HEK293 (cell line): Measurements from ENCODE around the gene CLN3.

Source experiments
- CTCF ChIA-PET: fragments of 350-600 bp; formaldehyde crosslinking; extraction: SDS; loops from one replicate; lab custom pipeline; 2021; ENCODE audit warnings: antibody characterized with exemption; lab: Yijun Ruan, JAX
- POLR2A ChIA-PET: fragments of 300-600 bp; formaldehyde crosslinking; extraction: SDS; loops from one replicate; lab custom pipeline; 2020; ENCODE audit warnings: antibody characterized with exemption, inconsistent platforms; lab: Yijun Ruan, JAX
- H3K27ac ChIP-seq: fragments of 200-500 bp; sonication (Bioruptor generic); 2 replicates; pipeline ENCODE4 v1.5.1; 2014; ENCODE audit warnings: low read depth, low read length, control low read depth, inconsistent platforms; ENCODE audit errors: extremely low read depth
- H3K36me3 ChIP-seq, 2 experiments: fragments of 200-500 bp in 1 of 2; sonication (Bioruptor generic) in 1 of 2; 1 replicate in 1 of 2; 2 replicates in 1 of 2; pipeline ENCODE4 v1.5.1; 2014 to 2017; ENCODE audit warnings: inconsistent platforms in 2 of 2, low read length in 2 of 2; ENCODE audit not compliant: control insufficient read depth in 2 of 2, insufficient read depth in 1 of 2
- H3K4me1 ChIP-seq: fragments of 200-500 bp; sonication (Bioruptor generic); 2 replicates; pipeline ENCODE4 v1.5.1; 2014; ENCODE audit warnings: mild to moderate bottlenecking, low read length, inconsistent platforms; ENCODE audit not compliant: control insufficient read depth, insufficient read depth
- H3K4me3 ChIP-seq: 2 replicates; pipeline ENCODE4 v1.5.1; 2011; ENCODE audit warnings: low read depth, mild to moderate bottlenecking, control low read depth, low read length, moderate library complexity
- H3K9me3 ChIP-seq: fragments of 200-500 bp; sonication (Bioruptor generic); 2 replicates; pipeline ENCODE4 v1.5.1; 2014; ENCODE audit warnings: low read depth, low read length, inconsistent platforms; ENCODE audit not compliant: control insufficient read depth, insufficient read depth
- PRDM1 ChIP-seq: fragments of 450-650 bp; formaldehyde crosslinking; IDR thresholded peaks from 2 replicates; pipeline ENCODE4; 2016; ENCODE audit warnings: missing biosample characterization, missing genetic modification characterization
- YY2 ChIP-seq: fragments of 450-650 bp; formaldehyde crosslinking; IDR thresholded peaks from 2 replicates; pipeline ENCODE4 v1.5.1; 2016; ENCODE audit warnings: missing biosample characterization, missing genetic modification characterization
- ZBTB49 ChIP-seq: fragments of 450-650 bp; formaldehyde crosslinking; IDR thresholded peaks from 2 replicates; pipeline ENCODE4 v1.5.1; 2016; ENCODE audit warnings: missing biosample characterization, missing genetic modification characterization, low read depth
- ZIC2 ChIP-seq: fragments of 450-650 bp; formaldehyde crosslinking; IDR thresholded peaks from 2 replicates; pipeline ENCODE4 v1.5.1; 2016; ENCODE audit warnings: missing biosample characterization, missing genetic modification characterization
- ZNF112 ChIP-seq: fragments of 450-650 bp; formaldehyde crosslinking; IDR thresholded peaks from 2 replicates; pipeline ENCODE4 v1.5.0; 2017; ENCODE audit warnings: missing biosample characterization, missing genetic modification characterization
- ZNF138 ChIP-seq: fragments of 450-650 bp; formaldehyde crosslinking; IDR thresholded peaks from 2 replicates; pipeline ENCODE4 v1.5.1; 2016; ENCODE audit warnings: missing biosample characterization, missing genetic modification characterization, borderline replicate concordance
- ZNF169 ChIP-seq: fragments of 450-650 bp; formaldehyde crosslinking; IDR thresholded peaks from 2 replicates; pipeline ENCODE4 v1.5.1; 2016; ENCODE audit warnings: missing biosample characterization, missing genetic modification characterization
- ZNF239 ChIP-seq: fragments of 450-650 bp; formaldehyde crosslinking; IDR thresholded peaks from 2 replicates; pipeline ENCODE4 v1.5.1; 2016; ENCODE audit warnings: missing biosample characterization, missing genetic modification characterization
- ZNF24 ChIP-seq: fragments of 450-650 bp; formaldehyde crosslinking; IDR thresholded peaks from 2 replicates; pipeline ENCODE4 v1.5.1; 2016; ENCODE audit warnings: missing biosample characterization, missing genetic modification characterization
- ZNF416 ChIP-seq: fragments of 450-650 bp; formaldehyde crosslinking; IDR thresholded peaks from 2 replicates; pipeline ENCODE4 v1.5.1; 2016; ENCODE audit warnings: missing biosample characterization, missing genetic modification characterization
- ZNF426 ChIP-seq: fragments of 450-650 bp; formaldehyde crosslinking; IDR thresholded peaks from 2 replicates; pipeline ENCODE4 v1.5.1; 2017; ENCODE audit warnings: missing biosample characterization, missing genetic modification characterization, mild to moderate bottlenecking, inconsistent platforms, moderate library complexity
- ZNF510 ChIP-seq: fragments of 450-650 bp; formaldehyde crosslinking; IDR thresholded peaks from 2 replicates; pipeline ENCODE4 v1.5.1; 2018; ENCODE audit warnings: mild to moderate bottlenecking, missing genetic modification characterization, missing biosample characterization; ENCODE audit not compliant: insufficient replicate concordance
- ZNF529 ChIP-seq: fragments of 450-650 bp; formaldehyde crosslinking; IDR thresholded peaks from 2 replicates; pipeline ENCODE4 v1.5.1; 2017; ENCODE audit warnings: missing genetic modification characterization, missing biosample characterization; ENCODE audit not compliant: insufficient replicate concordance
- ZNF561 ChIP-seq: fragments of 450-650 bp; IDR thresholded peaks from 2 replicates; pipeline ENCODE4 v1.5.1; 2018; ENCODE audit warnings: missing biosample characterization, missing genetic modification characterization, borderline replicate concordance
- ZNF580 ChIP-seq: fragments of 450-650 bp; formaldehyde crosslinking; IDR thresholded peaks from 2 replicates; pipeline ENCODE4 v1.5.1; 2016; ENCODE audit warnings: missing biosample characterization, missing genetic modification characterization
- ZNF585B ChIP-seq: fragments of 450-650 bp; formaldehyde crosslinking; IDR thresholded peaks from 2 replicates; pipeline ENCODE4 v1.5.1; 2016; ENCODE audit warnings: missing biosample characterization, missing genetic modification characterization
- ZNF610 ChIP-seq: fragments of 450-650 bp; formaldehyde crosslinking; IDR thresholded peaks from 2 replicates; pipeline ENCODE4 v1.5.1; 2016; ENCODE audit warnings: missing biosample characterization, missing genetic modification characterization, borderline replicate concordance
- ZNF660 ChIP-seq: fragments of 450-650 bp; IDR thresholded peaks from 2 replicates; pipeline ENCODE4 v1.5.1; 2018; ENCODE audit warnings: missing biosample characterization, mild to moderate bottlenecking, missing genetic modification characterization
- ZNF777 ChIP-seq: fragments of 450-650 bp; formaldehyde crosslinking; IDR thresholded peaks from 2 replicates; pipeline ENCODE4 v1.5.1; 2017; ENCODE audit warnings: missing biosample characterization, missing genetic modification characterization, borderline replicate concordance
- TF ChIP-seq, protein P1 (sequence below): fragments of 450-650 bp; formaldehyde crosslinking; IDR thresholded peaks from 2 replicates; pipeline ENCODE4 v1.5.1; 2016; ENCODE audit warnings: missing biosample characterization, missing genetic modification characterization
- TF ChIP-seq, protein P2 (sequence below): fragments of 450-650 bp; formaldehyde crosslinking; IDR thresholded peaks from 2 replicates; pipeline ENCODE4 v1.5.1; 2017; ENCODE audit warnings: missing biosample characterization, missing genetic modification characterization
- TF ChIP-seq, protein P3 (sequence below): fragments of 450-650 bp; formaldehyde crosslinking; IDR thresholded peaks from 2 replicates; pipeline ENCODE4 v1.5.1; 2017; ENCODE audit warnings: missing biosample characterization, missing genetic modification characterization
- TF ChIP-seq, protein P4 (sequence below): fragments of 450-650 bp; formaldehyde crosslinking; IDR thresholded peaks from 2 replicates; pipeline ENCODE4 v1.5.1; 2016; ENCODE audit warnings: missing biosample characterization, missing genetic modification characterization

CLN3 gene

DNA sequence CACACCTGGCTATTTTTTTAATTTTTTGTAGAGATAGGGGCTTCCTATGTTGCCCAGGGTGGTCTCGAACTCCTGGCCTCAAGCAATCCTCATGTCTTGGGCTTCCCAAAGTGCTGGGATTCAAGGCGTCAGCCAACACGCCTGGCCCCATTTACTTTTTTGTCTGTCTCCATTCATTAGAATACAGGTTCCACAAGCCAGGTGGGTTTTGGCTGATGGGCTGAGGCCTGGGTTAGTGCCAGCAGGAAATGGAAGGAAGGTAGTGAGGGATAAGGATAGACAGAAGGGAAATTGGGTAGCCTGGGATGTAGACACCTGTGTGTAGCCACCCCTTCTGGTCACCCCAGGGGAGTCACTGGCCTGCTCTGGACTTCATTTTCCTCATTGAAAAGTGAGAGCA lies 19.2 kb upstream of the CLN3 start:
- Histone ChIP-seq H3K4me3 (no peak overlapping the region), H3K9me3 (no peaks in the 10 kb centered on the region), H3K36me3 (no peaks in the 10 kb centered on the region), H3K27ac (no peak overlapping the region), H3K4me1 (no peaks in the 10 kb centered on the region)
- TF ChIP-seq ZNF426 (tag by site-specific recombination) (no peak), ZNF510 (no peak), ZBTB49 (tag by site-specific recombination) (no peak), ZNF239 (no peak), ZNF529 (tag by site-specific recombination) (no peak), ZNF561 (no peak), ZNF138 (no peak), ZNF112 (tag by site-specific recombination) (no peak), ZIC2 (no peak), ZNF416 (tag by site-specific recombination) (no peak), ZNF580 (tag by site-specific recombination) (no peak), ZNF169 (tag by site-specific recombination) (no peak), YY2 (no peak), ZNF585B (tag by site-specific recombination) (no peak), ZNF24 (tag by site-specific recombination) (no peak)
- TF ChIP-seq, protein P1, sequence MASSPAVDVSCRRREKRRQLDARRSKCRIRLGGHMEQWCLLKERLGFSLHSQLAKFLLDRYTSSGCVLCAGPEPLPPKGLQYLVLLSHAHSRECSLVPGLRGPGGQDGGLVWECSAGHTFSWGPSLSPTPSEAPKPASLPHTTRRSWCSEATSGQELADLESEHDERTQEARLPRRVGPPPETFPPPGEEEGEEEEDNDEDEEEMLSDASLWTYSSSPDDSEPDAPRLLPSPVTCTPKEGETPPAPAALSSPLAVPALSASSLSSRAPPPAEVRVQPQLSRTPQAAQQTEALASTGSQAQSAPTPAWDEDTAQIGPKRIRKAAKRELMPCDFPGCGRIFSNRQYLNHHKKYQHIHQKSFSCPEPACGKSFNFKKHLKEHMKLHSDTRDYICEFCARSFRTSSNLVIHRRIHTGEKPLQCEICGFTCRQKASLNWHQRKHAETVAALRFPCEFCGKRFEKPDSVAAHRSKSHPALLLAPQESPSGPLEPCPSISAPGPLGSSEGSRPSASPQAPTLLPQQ (tag by site-specific recombination), result no peak
- TF ChIP-seq, protein P2, sequence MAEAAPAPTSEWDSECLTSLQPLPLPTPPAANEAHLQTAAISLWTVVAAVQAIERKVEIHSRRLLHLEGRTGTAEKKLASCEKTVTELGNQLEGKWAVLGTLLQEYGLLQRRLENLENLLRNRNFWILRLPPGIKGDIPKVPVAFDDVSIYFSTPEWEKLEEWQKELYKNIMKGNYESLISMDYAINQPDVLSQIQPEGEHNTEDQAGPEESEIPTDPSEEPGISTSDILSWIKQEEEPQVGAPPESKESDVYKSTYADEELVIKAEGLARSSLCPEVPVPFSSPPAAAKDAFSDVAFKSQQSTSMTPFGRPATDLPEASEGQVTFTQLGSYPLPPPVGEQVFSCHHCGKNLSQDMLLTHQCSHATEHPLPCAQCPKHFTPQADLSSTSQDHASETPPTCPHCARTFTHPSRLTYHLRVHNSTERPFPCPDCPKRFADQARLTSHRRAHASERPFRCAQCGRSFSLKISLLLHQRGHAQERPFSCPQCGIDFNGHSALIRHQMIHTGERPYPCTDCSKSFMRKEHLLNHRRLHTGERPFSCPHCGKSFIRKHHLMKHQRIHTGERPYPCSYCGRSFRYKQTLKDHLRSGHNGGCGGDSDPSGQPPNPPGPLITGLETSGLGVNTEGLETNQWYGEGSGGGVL, result no peak
- POLR2A ChIA-PET, result no interaction called here
- CTCF ChIA-PET, result interaction anchor here (0.6 kb wide), 1 partner anchor 17 kb away, joined by 4 read pairs; no protein-coding TSS in a partner anchor

DNA sequence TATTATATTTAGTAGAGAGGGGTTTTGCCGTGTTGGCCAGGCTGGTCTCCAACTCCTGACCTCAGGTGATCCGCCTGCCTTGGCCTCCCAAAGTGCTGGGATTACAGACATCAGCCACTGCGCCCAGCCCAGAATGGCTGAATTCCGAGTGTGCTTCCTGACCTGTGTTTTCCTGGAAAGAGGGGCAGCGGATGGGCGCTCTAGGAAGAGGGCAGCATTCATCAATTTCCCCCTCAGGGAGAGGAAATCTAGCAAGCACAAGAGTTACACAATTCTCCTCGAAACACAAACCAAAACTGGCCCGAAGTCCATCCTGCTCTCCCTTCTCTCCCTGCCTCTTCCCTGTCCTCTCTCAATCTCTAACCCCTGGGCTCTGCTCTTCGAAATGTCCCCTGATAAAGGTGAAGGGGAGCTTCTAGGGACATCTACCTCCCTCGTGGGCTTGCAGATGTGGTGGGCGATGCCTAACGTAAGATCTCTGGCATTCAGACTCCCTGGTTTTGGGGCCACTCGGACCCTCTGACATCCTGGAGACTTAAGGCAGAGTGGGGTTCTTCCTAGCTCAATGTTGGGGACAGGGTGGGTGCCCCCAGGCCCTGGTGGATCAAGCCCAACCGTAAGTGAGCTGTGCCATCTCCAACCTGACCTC lies 13.7 kb upstream of the CLN3 start:
- no peak overlapping the region for H3K4me3 ChIP-seq
- no peak overlapping the region for H3K27ac ChIP-seq
- no peaks in the 10 kb centered on the region for H3K36me3 ChIP-seq
- TF ChIP-seq PRDM1 (tag by site-specific recombination) (no peak), ZNF777 (tag by site-specific recombination) (no peak), ZNF660 (no peak), ZNF610 (tag by site-specific recombination) (no peak), ZNF138 (no peak)
- TF ChIP-seq, protein P3, sequence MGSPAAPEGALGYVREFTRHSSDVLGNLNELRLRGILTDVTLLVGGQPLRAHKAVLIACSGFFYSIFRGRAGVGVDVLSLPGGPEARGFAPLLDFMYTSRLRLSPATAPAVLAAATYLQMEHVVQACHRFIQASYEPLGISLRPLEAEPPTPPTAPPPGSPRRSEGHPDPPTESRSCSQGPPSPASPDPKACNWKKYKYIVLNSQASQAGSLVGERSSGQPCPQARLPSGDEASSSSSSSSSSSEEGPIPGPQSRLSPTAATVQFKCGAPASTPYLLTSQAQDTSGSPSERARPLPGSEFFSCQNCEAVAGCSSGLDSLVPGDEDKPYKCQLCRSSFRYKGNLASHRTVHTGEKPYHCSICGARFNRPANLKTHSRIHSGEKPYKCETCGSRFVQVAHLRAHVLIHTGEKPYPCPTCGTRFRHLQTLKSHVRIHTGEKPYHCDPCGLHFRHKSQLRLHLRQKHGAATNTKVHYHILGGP (tag by site-specific recombination), result 0 out of 2 replicates have a peak, but pooled peaks have one; percentile 30
- TF ChIP-seq, protein P4, sequence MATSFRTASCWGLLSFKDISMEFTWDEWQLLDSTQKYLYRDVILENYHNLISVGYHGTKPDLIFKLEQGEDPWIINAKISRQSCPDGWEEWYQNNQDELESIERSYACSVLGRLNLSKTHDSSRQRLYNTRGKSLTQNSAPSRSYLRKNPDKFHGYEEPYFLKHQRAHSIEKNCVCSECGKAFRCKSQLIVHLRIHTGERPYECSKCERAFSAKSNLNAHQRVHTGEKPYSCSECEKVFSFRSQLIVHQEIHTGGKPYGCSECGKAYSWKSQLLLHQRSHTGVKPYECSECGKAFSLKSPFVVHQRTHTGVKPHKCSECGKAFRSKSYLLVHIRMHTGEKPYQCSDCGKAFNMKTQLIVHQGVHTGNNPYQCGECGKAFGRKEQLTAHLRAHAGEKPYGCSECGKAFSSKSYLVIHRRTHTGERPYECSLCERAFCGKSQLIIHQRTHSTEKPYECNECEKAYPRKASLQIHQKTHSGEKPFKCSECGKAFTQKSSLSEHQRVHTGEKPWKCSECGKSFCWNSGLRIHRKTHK (tag by site-specific recombination), result no peak
- H3K9me3 ChIP-seq, result no peaks in the 10 kb centered on the region
- no peaks in the 10 kb centered on the region for H3K4me1 ChIP-seq
- CTCF ChIA-PET, result no interaction called here
- POLR2A ChIA-PET, result no interaction called here
